Keratinocyte (primary cell): ENCODE data around the gene MARCHF2. TPM values are rescaled to one million over a fixed set of nuclear protein-coding genes. Genes with fewer than 3 reads are reported as not detected.
"Not testable (repeated sequence)": the region's sequence is repeated elsewhere in the genome, so short reads cannot be mapped to it uniquely, and the experiment has no call there.

Source experiments
- DNase-seq: peaks from one replicate; pipeline ENCODE4 v3.0.0-alpha.2; 2011; ENCODE audit warnings: low read depth, missing footprints, low spot score
- FAIRE-seq: peaks from 2 replicates; lab custom pipeline; 2011; peaks lifted over from hg19 to GRCh38; lab: Jason Lieb, UNC
- H2AFZ ChIP-seq: 2 replicates; pipeline ENCODE4 v1.6.0; 2012; ENCODE audit warnings: low read length, control low read depth, inconsistent platforms; ENCODE audit not compliant: control insufficient read depth
- H3K27ac ChIP-seq: 2 replicates; pipeline ENCODE4 v1.5.1; 2011; ENCODE audit warnings: low read length; ENCODE audit not compliant: control insufficient read depth, insufficient read depth
- H3K27me3 ChIP-seq: 3 replicates; pipeline ENCODE4 v1.6.0; 2011; ENCODE audit warnings: low read length; ENCODE audit not compliant: control insufficient read depth, insufficient read depth; ENCODE audit errors: extremely low read depth
- H3K36me3 ChIP-seq, 2 experiments: 2 replicates in 1 of 2; 3 replicates in 1 of 2; pipeline ENCODE4 v1.5.1; 2011; ENCODE audit warnings: low read length in 2 of 2, mild to moderate bottlenecking in 1 of 2; ENCODE audit not compliant: control insufficient read depth in 2 of 2, insufficient read depth in 2 of 2; ENCODE audit errors: extremely low read depth in 1 of 2
- H3K4me1 ChIP-seq: 3 replicates; pipeline ENCODE4 v1.5.1; 2011; ENCODE audit warnings: low read length; ENCODE audit not compliant: control insufficient read depth, insufficient read depth; ENCODE audit errors: extremely low read depth
- H3K4me2 ChIP-seq: 3 replicates; pipeline ENCODE4 v1.6.0; 2011; ENCODE audit warnings: low read depth, low read length; ENCODE audit not compliant: control insufficient read depth, insufficient read depth; ENCODE audit errors: extremely low read depth
- H3K4me3 ChIP-seq, 3 experiments: fragments of 200-600 bp in 1 of 3; sonication (generic) in 1 of 3; 2 replicates in 2 of 3; 3 replicates in 1 of 3; pipeline ENCODE4 v1.5.1; 2011 to 2016; ENCODE audit warnings: low read length in 3 of 3, mild to moderate bottlenecking in 3 of 3, control low read depth in 2 of 3, inconsistent platforms in 1 of 3, low read depth in 1 of 3, mixed read lengths in 1 of 3, mixed run types in 1 of 3, moderate library complexity in 1 of 3; ENCODE audit not compliant: control insufficient read depth in 2 of 3, insufficient read depth in 2 of 3; ENCODE audit errors: extremely low read depth in 1 of 3
- H3K79me2 ChIP-seq: 2 replicates; pipeline ENCODE4 v1.6.0; 2012; ENCODE audit warnings: low read length; ENCODE audit not compliant: control insufficient read depth, insufficient read depth
- H3K9ac ChIP-seq: 3 replicates; pipeline ENCODE4 v1.6.0; 2011; ENCODE audit warnings: low read length; ENCODE audit not compliant: control insufficient read depth, insufficient read depth; ENCODE audit errors: extremely low read depth
- H3K9me1 ChIP-seq: 3 replicates; pipeline ENCODE4 v1.6.0; 2011; ENCODE audit warnings: low read length; ENCODE audit not compliant: control insufficient read depth, insufficient read depth; ENCODE audit errors: extremely low read depth
- H3K9me3 ChIP-seq: 2 replicates; pipeline ENCODE4 v1.5.1; 2012; ENCODE audit warnings: low read depth, low read length; ENCODE audit not compliant: control insufficient read depth
- H4K20me1 ChIP-seq: 3 replicates; pipeline ENCODE4 v1.6.0; 2011; ENCODE audit warnings: low read length; ENCODE audit not compliant: control insufficient read depth, insufficient read depth; ENCODE audit errors: extremely low read depth
- EZH2 ChIP-seq: IDR thresholded peaks from one replicate; pipeline ENCODE4 v1.6.1; 2012; ENCODE audit warnings: inconsistent platforms, mild to moderate bottlenecking, low read length, moderate library complexity
- dilution Hi-C: fragments of 300-500 bp; cut with MboI; formaldehyde crosslinking; loops from one replicate; pipeline ENCODE4 v1.7.0; 2020; ENCODE audit warnings: low sequenced_read_pairs; ENCODE audit not compliant: extremely low pct_ligation_motif_present
- polyA plus RNA-seq, 5 experiments: library from polyadenylated mRNA; depleted of rRNA in 3 of 5; stranded (reverse) in 3 of 5; stranded (forward) in 1 of 5; unstranded in 1 of 5; fragments of >200 nt; gene quantifications; 1 replicate in 1 of 5; 2 replicates in 3 of 5; 3 replicates in 1 of 5; pipeline versions ENCODE4 v1.2.1 to v1.2.3, GENCODE V29; 2011 to 2012; ENCODE audit warnings: missing spikeins in 2 of 5, low read depth in 1 of 5, low replicate concordance in 1 of 5
- TF ChIP-seq, protein P1 (sequence below), 3 experiments: IDR thresholded peaks in 1 of 3; conservative IDR thresholded peaks in 1 of 3; optimal IDR thresholded peaks in 1 of 3; 2 replicates in 2 of 3; 3 replicates in 1 of 3; pipeline versions ENCODE3 to v1.5.1; 2011; ENCODE audit warnings: low read length in 3 of 3, mild to moderate bottlenecking in 3 of 3, moderate library complexity in 2 of 3, control low read depth in 1 of 3, inconsistent platforms in 1 of 3; ENCODE audit not compliant: insufficient read depth in 2 of 3; ENCODE audit errors: extremely low read depth in 1 of 3

Gene MARCHF2
- polyA plus RNA-seq, 1 donor (not counting 4 experiments of a cell fraction or from before 2014, with no cell fraction given) = 13.7 TPM

DNA sequence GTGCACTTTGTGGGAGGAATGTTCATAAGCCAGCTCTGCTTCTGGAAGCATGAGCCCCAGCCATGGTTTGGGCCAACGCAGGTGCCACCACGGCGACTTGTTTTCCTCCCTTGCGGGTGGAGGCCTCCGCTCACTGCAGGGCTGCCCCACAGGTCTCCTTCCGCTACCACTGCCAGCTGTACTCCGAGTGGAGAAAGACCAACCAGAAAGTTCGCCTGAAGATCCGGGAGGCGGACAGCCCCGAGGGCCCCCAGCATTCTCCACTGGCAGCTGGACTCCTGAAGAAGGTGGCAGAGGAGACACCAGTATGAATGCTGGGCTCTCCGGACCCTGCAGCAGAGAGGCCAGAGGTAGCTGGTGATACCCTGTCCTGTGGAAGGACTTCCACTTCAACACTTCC lies 25.1 kb downstream of the MARCHF2 start:
- H3K27me3 ChIP-seq = no peaks in the 10 kb centered on the region
- no peak for FAIRE-seq
- no peaks in the 10 kb centered on the region for H3K79me2 ChIP-seq
- H3K9ac ChIP-seq = no peak overlapping the region
- H3K36me3 ChIP-seq = peaks cover 0 to 1% of the 10 kb centered on the region in 2 experiments
- no peak overlapping the region for H3K4me3 ChIP-seq
- H3K4me2 ChIP-seq = no peak overlapping the region
- no peaks in the 10 kb centered on the region for H4K20me1 ChIP-seq
- dilution Hi-C loops = no loop called here
- no peak for DNase-seq
- H3K9me1 ChIP-seq = no peaks in the 10 kb centered on the region
- no peaks in the 10 kb centered on the region for H3K9me3 ChIP-seq
- no peaks in the 10 kb centered on the region for H3K4me1 ChIP-seq
- TF ChIP-seq, protein P1, sequence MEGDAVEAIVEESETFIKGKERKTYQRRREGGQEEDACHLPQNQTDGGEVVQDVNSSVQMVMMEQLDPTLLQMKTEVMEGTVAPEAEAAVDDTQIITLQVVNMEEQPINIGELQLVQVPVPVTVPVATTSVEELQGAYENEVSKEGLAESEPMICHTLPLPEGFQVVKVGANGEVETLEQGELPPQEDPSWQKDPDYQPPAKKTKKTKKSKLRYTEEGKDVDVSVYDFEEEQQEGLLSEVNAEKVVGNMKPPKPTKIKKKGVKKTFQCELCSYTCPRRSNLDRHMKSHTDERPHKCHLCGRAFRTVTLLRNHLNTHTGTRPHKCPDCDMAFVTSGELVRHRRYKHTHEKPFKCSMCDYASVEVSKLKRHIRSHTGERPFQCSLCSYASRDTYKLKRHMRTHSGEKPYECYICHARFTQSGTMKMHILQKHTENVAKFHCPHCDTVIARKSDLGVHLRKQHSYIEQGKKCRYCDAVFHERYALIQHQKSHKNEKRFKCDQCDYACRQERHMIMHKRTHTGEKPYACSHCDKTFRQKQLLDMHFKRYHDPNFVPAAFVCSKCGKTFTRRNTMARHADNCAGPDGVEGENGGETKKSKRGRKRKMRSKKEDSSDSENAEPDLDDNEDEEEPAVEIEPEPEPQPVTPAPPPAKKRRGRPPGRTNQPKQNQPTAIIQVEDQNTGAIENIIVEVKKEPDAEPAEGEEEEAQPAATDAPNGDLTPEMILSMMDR (optimal IDR thresholded peaks at IDR 0.05 in 1 of 3, IDR thresholded peaks at IDR 0.05 in 1 of 3, conservative IDR thresholded peaks at IDR 0.05 in 1 of 3; ENCODE audit: extremely low read depth in 1 of 3, insufficient read depth in 2 of 3, low read length in 3 of 3) = no peak
- no peak for TF ChIP-seq EZH2
- no peak overlapping the region for H3K27ac ChIP-seq
- H2AFZ ChIP-seq = no peak overlapping the region

DNA sequence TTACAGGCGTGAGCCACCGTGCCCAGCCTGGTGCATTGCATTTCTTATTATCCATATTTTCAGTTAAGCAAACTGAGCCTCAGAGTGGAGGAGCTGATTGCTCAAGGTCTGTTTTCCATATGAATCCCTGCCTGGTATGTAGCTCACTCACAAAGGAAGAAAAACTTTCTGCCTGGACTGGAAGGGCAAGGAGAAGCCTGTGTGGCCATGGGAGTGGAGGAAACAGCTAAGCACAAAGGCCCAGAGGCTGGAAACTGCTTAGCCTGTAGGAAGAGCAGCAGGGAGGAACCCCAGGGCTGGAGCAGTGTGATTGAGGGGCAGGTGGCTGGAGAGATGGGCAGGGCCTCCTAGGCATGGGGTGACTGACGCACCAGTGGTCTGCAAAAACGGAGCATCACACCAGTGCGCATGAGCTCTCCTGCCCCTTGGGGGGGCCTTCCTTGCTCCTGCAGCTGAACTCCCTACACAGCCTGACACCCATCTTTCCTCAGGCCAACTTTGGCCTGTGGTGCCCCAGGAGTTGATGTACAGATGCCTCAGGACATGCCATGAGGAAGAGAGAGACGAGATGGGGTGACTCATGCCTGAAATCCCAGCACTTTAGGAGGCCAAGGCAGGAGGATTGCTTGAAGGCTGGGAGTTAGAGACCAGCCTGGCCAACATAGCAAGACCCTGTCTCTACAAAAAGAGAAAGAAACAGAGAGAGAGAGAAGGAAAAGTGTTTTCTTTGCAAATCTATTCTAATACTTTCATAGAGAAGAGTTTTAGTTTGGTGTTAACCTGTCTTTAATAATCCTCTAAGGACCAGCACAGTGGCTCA lies 28.8 kb downstream of the MARCHF2 start:
- Histone ChIP-seq H3K27me3 (no peaks in the 10 kb centered on the region), H3K79me2 (peaks cover 22% of the 10 kb centered on the region), H3K9ac (no peak overlapping the region), H4K20me1 (peaks cover 4% of the 10 kb centered on the region), H3K4me1 (peaks cover 7% of the 10 kb centered on the region), H3K9me1 (no peaks in the 10 kb centered on the region), H3K27ac (no peak overlapping the region), H3K9me3 (no peaks in the 10 kb centered on the region), H2AFZ (no peak overlapping the region), H3K36me3 (peaks cover 1 to 2% of the 10 kb centered on the region in 2 experiments), H3K4me2 (no peak overlapping the region), H3K4me3 (no peak overlapping the region)
- FAIRE-seq = no peak
- dilution Hi-C loops = no loop called here
- DNase-seq = no peak
- no peak for TF ChIP-seq EZH2
- TF ChIP-seq, protein P1 (optimal IDR thresholded peaks at IDR 0.05 in 1 of 3, IDR thresholded peaks at IDR 0.05 in 1 of 3, conservative IDR thresholded peaks at IDR 0.05 in 1 of 3; ENCODE audit: extremely low read depth in 1 of 3, insufficient read depth in 2 of 3, low read length in 3 of 3) = no peak

DNA sequence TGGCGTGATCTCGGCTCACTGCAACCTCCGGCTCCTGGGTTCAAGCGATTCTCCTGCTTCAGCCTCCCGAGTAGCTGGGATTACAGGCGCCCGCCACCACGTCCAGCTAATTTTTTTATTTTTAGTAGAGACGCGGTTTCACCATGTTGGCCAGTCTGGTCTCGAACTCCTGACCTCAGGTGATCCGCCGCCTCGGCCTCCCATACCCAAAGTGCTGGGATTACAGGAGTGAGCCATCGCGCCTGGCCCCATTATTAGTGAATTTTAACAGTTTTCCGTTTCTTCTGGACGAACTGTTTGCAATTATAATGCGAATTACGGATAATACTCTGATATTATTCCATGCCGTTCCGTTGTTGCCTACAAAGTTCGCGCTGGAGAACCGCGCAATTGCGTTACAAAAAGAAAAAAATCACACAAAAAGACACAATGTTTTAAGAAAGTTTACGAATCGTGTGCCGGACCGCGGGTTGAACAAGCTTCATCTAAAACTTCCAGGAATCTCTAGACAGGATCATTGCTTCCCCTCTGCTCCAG lies 31.1 kb downstream of the MARCHF2 start:
- FAIRE-seq, H3K9me1 ChIP-seq, H3K27me3 ChIP-seq, dilution Hi-C loops, DNase-seq, H3K9me3 ChIP-seq: not testable (repeated sequence)
- peak overlapping the region; percentile 72 to 95 (median 90) for H3K4me3 ChIP-seq
- H3K4me1 ChIP-seq = peaks cover 16% of the 10 kb centered on the region
- peak overlapping the region; percentile 80 for H2AFZ ChIP-seq
- H3K9ac ChIP-seq = peak overlapping the region; percentile 97
- peak overlapping the region; percentile 61 for H3K27ac ChIP-seq
- H3K4me2 ChIP-seq = peak overlapping the region; percentile 83
- H3K79me2 ChIP-seq = peaks cover 44% of the 10 kb centered on the region
- H4K20me1 ChIP-seq = peaks cover 16% of the 10 kb centered on the region
- peaks cover 2 to 12% of the 10 kb centered on the region in 2 experiments for H3K36me3 ChIP-seq
